ENCODE data around the gene ADAM11. TPM values are rescaled to one million over a fixed set of nuclear protein-coding genes. Genes with fewer than 3 reads are reported as not detected.
A peak's percentile ranks its signal among the peaks of the same experiment; 100 is the strongest.
"Not testable (repeated sequence)": the region's sequence is repeated elsewhere in the genome, so short reads cannot be mapped to it uniquely, and the experiment has no call there.

The ADAM11 gene
- 0.35 TPM for total RNA-seq
- polyA plus RNA-seq: under 1 TPM in 2 of 4 donors, not detected in 2; 0.15 to 0.24 TPM

GRCh38 chr17:44758414-44759085 lies at the start of gene ADAM11:
ADAM11 (plus strand) TSS chr17:44758988; CDS start chr17:44759200, 212 bp downstream.
- Histone ChIP-seq H3K27ac (ENCODE audit: insufficient read depth, low read length, poor library complexity, severe bottlenecking) (no peak within 1 kb of the TSS), H3K4me1 (ENCODE audit: control insufficient read depth, insufficient read depth, low read length, poor library complexity, severe bottlenecking) (peaks cover 12% of the 10 kb centered on the region), H3K36me3 (ENCODE audit: control insufficient read depth, insufficient read depth, low read length) (no peaks in the 10 kb centered on the region), H3K9me3 (ENCODE audit: control insufficient read depth in 2 of 2, low read length in 2 of 2) (no peaks in the 10 kb centered on the region), H3K4me3 (ENCODE audit: low read depth, low read length) (no peak within 1 kb of the TSS), H3K27me3 (ENCODE audit: control insufficient read depth, insufficient read depth, low read length) (no peaks in the 10 kb centered on the region)
- DNase-seq: no peak
- Mint-ChIP-seq H3K9me3 (no peaks in the 10 kb centered on the region), H3K4me1 (peaks cover 0 to 4% (median 0%) of the 10 kb centered on the region in 4 donors), H3K27me3 (peaks cover 36% of the 10 kb centered on the region), H3K36me3 (no peaks in the 10 kb centered on the region), H3K4me3 (peak within 1 kb of the TSS in 3 of 4 donors; percentile 27 to 81 (median 66)), H3K27ac (no peak within 1 kb of the TSS)
- peak in 1 of 2 donors; percentile 26 for ATAC-seq (ENCODE audit: low read depth in 2 of 2)

GRCh38 chr17:44719444-44719843 lies 39.3 kb upstream of the ADAM11 start:
- no peaks in the 10 kb centered on the region for H3K9me3 ChIP-seq (ENCODE audit: control insufficient read depth in 2 of 2, low read length in 2 of 2)
- Mint-ChIP-seq H3K4me3 (no peak overlapping the region), H3K36me3 (peaks cover 12% of the 10 kb centered on the region), H3K4me1 (no peaks in the 10 kb centered on the region), H3K27ac (no peak overlapping the region), H3K27me3 (no peaks in the 10 kb centered on the region), H3K9me3 (no peaks in the 10 kb centered on the region)
- DNase-seq: no peak
- peaks cover 2% of the 10 kb centered on the region for H3K36me3 ChIP-seq (ENCODE audit: control insufficient read depth, insufficient read depth, low read length)
- no peak overlapping the region for H3K27ac ChIP-seq (ENCODE audit: insufficient read depth, low read length, poor library complexity, severe bottlenecking)
- H3K4me3 ChIP-seq (ENCODE audit: low read depth, low read length): no peak overlapping the region
- ATAC-seq (ENCODE audit: low read depth in 2 of 2): no peak
- H3K27me3 ChIP-seq (ENCODE audit: control insufficient read depth, insufficient read depth, low read length): no peaks in the 10 kb centered on the region
- H3K4me1 ChIP-seq (ENCODE audit: control insufficient read depth, insufficient read depth, low read length, poor library complexity, severe bottlenecking): no peaks in the 10 kb centered on the region

GRCh38 chr17:44722254-44722653 lies 36.5 kb upstream of the ADAM11 start:
- Mint-ChIP-seq H3K27ac (no peak overlapping the region), H3K9me3 (no peaks in the 10 kb centered on the region), H3K36me3 (peaks cover 8% of the 10 kb centered on the region), H3K27me3 (no peaks in the 10 kb centered on the region), H3K4me3 (no peak overlapping the region), H3K4me1 (no peaks in the 10 kb centered on the region)
- Histone ChIP-seq H3K4me1 (ENCODE audit: control insufficient read depth, insufficient read depth, low read length, poor library complexity, severe bottlenecking) (no peaks in the 10 kb centered on the region), H3K4me3 (ENCODE audit: low read depth, low read length) (no peak overlapping the region), H3K9me3 (ENCODE audit: control insufficient read depth in 2 of 2, low read length in 2 of 2) (no peaks in the 10 kb centered on the region), H3K36me3 (ENCODE audit: control insufficient read depth, insufficient read depth, low read length) (peaks cover 2% of the 10 kb centered on the region), H3K27me3 (ENCODE audit: control insufficient read depth, insufficient read depth, low read length) (no peaks in the 10 kb centered on the region), H3K27ac (ENCODE audit: insufficient read depth, low read length, poor library complexity, severe bottlenecking) (no peak overlapping the region)
- DNase-seq (no peak), ATAC-seq (ENCODE audit: low read depth in 2 of 2) (no peak)

GRCh38 chr17:44726121-44726520 lies 32.7 kb upstream of the ADAM11 start:
- not testable (repeated sequence) for H3K9me3 Mint-ChIP-seq; H3K27ac ChIP-seq (ENCODE audit: insufficient read depth, low read length, poor library complexity, severe bottlenecking); H3K4me3 Mint-ChIP-seq; H3K27me3 ChIP-seq (ENCODE audit: control insufficient read depth, insufficient read depth, low read length); H3K36me3 ChIP-seq (ENCODE audit: control insufficient read depth, insufficient read depth, low read length); H3K27ac Mint-ChIP-seq; DNase-seq; H3K4me3 ChIP-seq (ENCODE audit: low read depth, low read length); H3K36me3 Mint-ChIP-seq; H3K27me3 Mint-ChIP-seq; H3K4me1 Mint-ChIP-seq; ATAC-seq (ENCODE audit: low read depth in 2 of 2); H3K9me3 ChIP-seq (ENCODE audit: control insufficient read depth in 2 of 2, low read length in 2 of 2); H3K4me1 ChIP-seq (ENCODE audit: control insufficient read depth, insufficient read depth, low read length, poor library complexity, severe bottlenecking)

GRCh38 chr17:44733753-44734152 lies 25.0 kb upstream of the ADAM11 start:
- Histone ChIP-seq H3K27me3 (ENCODE audit: control insufficient read depth, insufficient read depth, low read length) (no peaks in the 10 kb centered on the region), H3K9me3 (ENCODE audit: control insufficient read depth in 2 of 2, low read length in 2 of 2) (no peaks in the 10 kb centered on the region), H3K36me3 (ENCODE audit: control insufficient read depth, insufficient read depth, low read length) (peaks cover 2% of the 10 kb centered on the region), H3K4me1 (ENCODE audit: control insufficient read depth, insufficient read depth, low read length, poor library complexity, severe bottlenecking) (no peaks in the 10 kb centered on the region), H3K4me3 (ENCODE audit: low read depth, low read length) (no peak overlapping the region), H3K27ac (ENCODE audit: insufficient read depth, low read length, poor library complexity, severe bottlenecking) (no peak overlapping the region)
- DNase-seq (no peak), ATAC-seq (ENCODE audit: low read depth in 2 of 2) (no peak)
- Mint-ChIP-seq H3K27me3 (no peaks in the 10 kb centered on the region), H3K36me3 (peaks cover 8% of the 10 kb centered on the region), H3K27ac (no peak overlapping the region), H3K9me3 (no peaks in the 10 kb centered on the region), H3K4me1 (no peaks in the 10 kb centered on the region), H3K4me3 (no peak overlapping the region)

GRCh38 chr17:44734272-44734671 lies 24.5 kb upstream of the ADAM11 start:
- Histone ChIP-seq H3K4me3 (ENCODE audit: low read depth, low read length) (no peak overlapping the region), H3K9me3 (ENCODE audit: control insufficient read depth in 2 of 2, low read length in 2 of 2) (no peaks in the 10 kb centered on the region), H3K4me1 (ENCODE audit: control insufficient read depth, insufficient read depth, low read length, poor library complexity, severe bottlenecking) (no peaks in the 10 kb centered on the region), H3K36me3 (ENCODE audit: control insufficient read depth, insufficient read depth, low read length) (peaks cover 2% of the 10 kb centered on the region), H3K27me3 (ENCODE audit: control insufficient read depth, insufficient read depth, low read length) (no peaks in the 10 kb centered on the region), H3K27ac (ENCODE audit: insufficient read depth, low read length, poor library complexity, severe bottlenecking) (no peak overlapping the region)
- Mint-ChIP-seq H3K9me3 (no peaks in the 10 kb centered on the region), H3K36me3 (peaks cover 8% of the 10 kb centered on the region), H3K27ac (no peak overlapping the region), H3K4me3 (no peak overlapping the region), H3K27me3 (no peaks in the 10 kb centered on the region), H3K4me1 (no peaks in the 10 kb centered on the region)
- DNase-seq (no peak), ATAC-seq (ENCODE audit: low read depth in 2 of 2) (no peak)

- no peak overlapping the region for H3K27ac ChIP-seq (ENCODE audit: insufficient read depth, low read length, poor library complexity, severe bottlenecking)
- ATAC-seq (ENCODE audit: low read depth in 2 of 2) (no peak), DNase-seq (no peak)
- Mint-ChIP-seq H3K27ac (no peak overlapping the region), H3K36me3 (peaks cover 11% of the 10 kb centered on the region), H3K4me1 (no peaks in the 10 kb centered on the region), H3K27me3 (no peaks in the 10 kb centered on the region), H3K9me3 (no peaks in the 10 kb centered on the region), H3K4me3 (no peak overlapping the region)
- H3K4me3 ChIP-seq (ENCODE audit: low read depth, low read length): no peak overlapping the region
- H3K27me3 ChIP-seq (ENCODE audit: control insufficient read depth, insufficient read depth, low read length): no peaks in the 10 kb centered on the region
- H3K36me3 ChIP-seq (ENCODE audit: control insufficient read depth, insufficient read depth, low read length): no peaks in the 10 kb centered on the region
- H3K4me1 ChIP-seq (ENCODE audit: control insufficient read depth, insufficient read depth, low read length, poor library complexity, severe bottlenecking): no peaks in the 10 kb centered on the region
- no peaks in the 10 kb centered on the region for H3K9me3 ChIP-seq (ENCODE audit: control insufficient read depth in 2 of 2, low read length in 2 of 2)
These were observed 22.1 kb upstream of the ADAM11 start for GRCh38 chr17:44736551-44737240.
